Measurements from ENCODE around the gene PSMG2. TPM values are rescaled to one million over a fixed set of nuclear protein-coding genes. Genes with fewer than 3 reads are reported as not detected.

PSMG2 gene
- total and polyA plus RNA-seq, 11 donors: 35.8 to 65.7 (median 44.9) TPM

- Histone ChIP-seq H3K9me3 (no peaks in the 10 kb centered on the region), H3K4me3 (peak overlapping the region in 8 of 12 donors; percentile 67 to 100 (median 88)), H3K4me1 (peaks cover 0 to 37% (median 28%) of the 10 kb centered on the region in 12 donors), H3K27ac (no peak overlapping the region), H3K27me3 (no peaks in the 10 kb centered on the region), H3K36me3 (peaks cover 0 to 48% (median 32%) of the 10 kb centered on the region in 9 donors)
- ATAC-seq: no peak
- DNase-seq: no peak
- intact Hi-C loops (cut with DNase I): no loop called here
- TF ChIP-seq POLR2A (IDR thresholded peaks at IDR 0.05) (no peak), CTCF (IDR thresholded peaks at IDR 0.05) (no peak)
- WGBS, 4 donors: 85 to 92% (median 89%) methylated on average over 3 of the region's 3 CpGs
These were observed 1.7 kb upstream of the PSMG2 start for GRCh38 chr18:12701161-12701560.

GRCh38 chr18:12703096-12703567 is 290 bp downstream of the PSMG2 start:
- Histone ChIP-seq H3K27ac (peak overlapping the region; percentile 92 to 100 (median 98)), H3K4me1 (peaks cover 0 to 37% (median 28%) of the 10 kb centered on the region in 12 donors), H3K36me3 (peaks cover 0 to 50% (median 39%) of the 10 kb centered on the region in 9 donors), H3K4me3 (peak overlapping the region; percentile 67 to 100 (median 88)), H3K9me3 (no peaks in the 10 kb centered on the region), H3K27me3 (no peaks in the 10 kb centered on the region)
- TF ChIP-seq CTCF (IDR thresholded peaks at IDR 0.05): no peak
- no peak for TF ChIP-seq POLR2A (IDR thresholded peaks at IDR 0.05)
- DNase-seq (no peak), ATAC-seq (no peak)
- intact Hi-C loops (cut with DNase I): no loop called here
- 0 to 1% (median 0%) methylated on average over 22 to 28 of the region's 28 CpGs for WGBS, 4 donors

GRCh38 chr18:12703664-12704063 is 822 bp downstream of the PSMG2 start:
- Histone ChIP-seq H3K4me3 (peak overlapping the region; percentile 67 to 100 (median 88)), H3K9me3 (no peaks in the 10 kb centered on the region), H3K4me1 (peaks cover 0 to 37% (median 28%) of the 10 kb centered on the region in 12 donors), H3K27me3 (no peaks in the 10 kb centered on the region), H3K36me3 (peaks cover 0 to 50% (median 40%) of the 10 kb centered on the region in 9 donors), H3K27ac (peak overlapping the region in 9 of 12 donors; percentile 92 to 100 (median 97))
- ATAC-seq (no peak), DNase-seq (no peak)
- 0 to 4% (median 0%) methylated on average over 2 of the region's 2 CpGs for WGBS, 4 donors
- TF ChIP-seq CTCF (IDR thresholded peaks at IDR 0.05): no peak
- intact Hi-C loops (cut with DNase I): no loop called here

- Histone ChIP-seq H3K27ac (no peak overlapping the region), H3K4me3 (no peak overlapping the region), H3K4me1 (no peaks in the 10 kb centered on the region), H3K27me3 (no peaks in the 10 kb centered on the region), H3K9me3 (no peaks in the 10 kb centered on the region), H3K36me3 (peaks cover 0 to 100% (median 93%) of the 10 kb centered on the region in 9 donors)
- 94 to 100% (median 97%) methylated on average over 5 of the region's 5 CpGs for WGBS, 4 donors
- ATAC-seq (no peak), DNase-seq (no peak)
- TF ChIP-seq POLR2A (IDR thresholded peaks at IDR 0.05) (no peak), CTCF (IDR thresholded peaks at IDR 0.05) (no peak)
- intact Hi-C loops (cut with DNase I): no loop called here
These were observed 8.6 kb downstream of the PSMG2 start for GRCh38 chr18:12711446-12711845.

All from heart left ventricle (tissue), 16 donors.